ENCODE data around the gene TBC1D2. TPM values are rescaled to one million over a fixed set of nuclear protein-coding genes. Genes with fewer than 3 reads are reported as not detected.

TBC1D2 gene
- total RNA-seq, 4 donors from 2014 or later: 37.7 to 109 (median 55.8) TPM

DNA sequence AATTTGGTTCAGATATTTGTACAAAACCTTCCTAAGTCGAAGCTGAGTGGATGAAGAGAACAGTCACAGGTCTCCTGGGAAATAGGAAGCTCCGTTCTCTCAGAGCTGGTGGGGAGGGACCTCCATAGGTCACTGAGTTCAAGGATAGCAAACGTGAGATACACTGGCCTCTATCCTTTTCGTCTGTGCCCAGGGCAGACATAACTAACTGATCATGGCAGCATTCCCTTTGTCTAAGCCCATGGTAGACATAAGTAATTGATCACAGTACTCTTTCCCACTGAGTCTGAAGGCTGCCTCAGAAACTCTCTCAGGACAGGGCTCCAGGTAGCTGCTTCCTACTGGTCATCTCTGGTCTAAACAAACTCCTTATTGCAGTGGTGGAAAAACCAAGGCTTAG, 50.8 kb downstream of the TBC1D2 start:
- Histone ChIP-seq H3K9me3 (no peaks in the 10 kb centered on the region), H3K4me1 (peaks cover 0 to 7% (median 4%) of the 10 kb centered on the region in 4 donors), H3K27ac (no peak overlapping the region), H3K27me3 (no peaks in the 10 kb centered on the region), H3K4me3 (no peak overlapping the region), H3K36me3 (no peaks in the 10 kb centered on the region)
- TF ChIP-seq EP300 (IDR thresholded peaks at IDR 0.05; ENCODE audit: low read depth) (no peak), POLR2AphosphoS5 (IDR thresholded peaks at IDR 0.05) (no peak), POLR2A (IDR thresholded peaks at IDR 0.05) (no peak)
- TF ChIP-seq, protein P1, sequence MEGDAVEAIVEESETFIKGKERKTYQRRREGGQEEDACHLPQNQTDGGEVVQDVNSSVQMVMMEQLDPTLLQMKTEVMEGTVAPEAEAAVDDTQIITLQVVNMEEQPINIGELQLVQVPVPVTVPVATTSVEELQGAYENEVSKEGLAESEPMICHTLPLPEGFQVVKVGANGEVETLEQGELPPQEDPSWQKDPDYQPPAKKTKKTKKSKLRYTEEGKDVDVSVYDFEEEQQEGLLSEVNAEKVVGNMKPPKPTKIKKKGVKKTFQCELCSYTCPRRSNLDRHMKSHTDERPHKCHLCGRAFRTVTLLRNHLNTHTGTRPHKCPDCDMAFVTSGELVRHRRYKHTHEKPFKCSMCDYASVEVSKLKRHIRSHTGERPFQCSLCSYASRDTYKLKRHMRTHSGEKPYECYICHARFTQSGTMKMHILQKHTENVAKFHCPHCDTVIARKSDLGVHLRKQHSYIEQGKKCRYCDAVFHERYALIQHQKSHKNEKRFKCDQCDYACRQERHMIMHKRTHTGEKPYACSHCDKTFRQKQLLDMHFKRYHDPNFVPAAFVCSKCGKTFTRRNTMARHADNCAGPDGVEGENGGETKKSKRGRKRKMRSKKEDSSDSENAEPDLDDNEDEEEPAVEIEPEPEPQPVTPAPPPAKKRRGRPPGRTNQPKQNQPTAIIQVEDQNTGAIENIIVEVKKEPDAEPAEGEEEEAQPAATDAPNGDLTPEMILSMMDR (IDR thresholded peaks at IDR 0.05): no peak
- no peak for DNase-seq
- 65 to 81% methylated on average over 3 to 4 of the region's 4 CpGs for WGBS, 2 donors (ENCODE audit: low coverage in 1 of 2)
- intact Hi-C loops (cut with DNase I; ENCODE audit: low total_unique reads) (loop anchor here (5.0 kb wide), 1 partner anchor 58 kb away; no protein-coding TSS in a partner anchor), in situ Hi-C loops (cut with MboI; ENCODE audit: low pct_ligation_motif_present in 1 of 4, low pct_unique_long_range_greater_than_20kb in 1 of 4, low sequenced_read_pairs in 3 of 4) (loop anchor here (5.0 to 10.0 kb wide), 4 partner anchors 50 to 130 kb away; partner anchors contain the start of gene TBC1D2 (in 1 of the 4))

DNA sequence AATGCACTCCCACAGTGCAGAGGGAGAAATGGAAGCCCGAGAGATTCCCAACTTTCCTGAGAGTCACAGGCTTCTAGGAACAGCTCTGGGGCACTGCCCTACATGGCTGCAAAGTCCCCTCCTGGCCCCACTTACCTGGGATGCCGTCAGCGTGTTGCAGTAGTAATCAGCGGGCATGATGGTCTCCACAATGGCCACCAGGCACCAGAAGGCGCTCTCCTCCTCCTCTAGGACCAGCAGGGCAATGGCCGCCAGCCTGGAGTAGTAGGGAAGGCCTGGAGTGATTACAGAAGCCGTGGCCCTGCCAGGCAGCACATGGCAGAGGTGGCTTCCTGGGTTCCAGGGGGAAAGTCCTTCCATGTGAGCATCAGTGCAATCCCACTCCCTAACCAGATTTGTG, 52.3 kb downstream of the TBC1D2 start:
- Histone ChIP-seq H3K4me3 (no peak overlapping the region), H3K9me3 (no peaks in the 10 kb centered on the region), H3K27me3 (no peaks in the 10 kb centered on the region), H3K4me1 (peaks cover 0 to 7% (median 4%) of the 10 kb centered on the region in 4 donors), H3K27ac (no peak overlapping the region), H3K36me3 (no peaks in the 10 kb centered on the region)
- in situ Hi-C loops (cut with MboI; ENCODE audit: low pct_ligation_motif_present in 1 of 4, low pct_unique_long_range_greater_than_20kb in 1 of 4, low sequenced_read_pairs in 3 of 4): loop anchor here in 3 of 4 donors (10.0 kb wide), 3 partner anchors 52 to 128 kb away; partner anchors contain the start of gene TBC1D2 (in 1 of the 3)
- WGBS, 2 donors (ENCODE audit: low coverage in 1 of 2): 86% methylated on average over 7 of the region's 7 CpGs; no CpG with 5 or more reads in 1 of the 2 donors
- DNase-seq: no peak
- TF ChIP-seq EP300 (IDR thresholded peaks at IDR 0.05; ENCODE audit: low read depth) (no peak), POLR2A (IDR thresholded peaks at IDR 0.05) (no peak), POLR2AphosphoS5 (IDR thresholded peaks at IDR 0.05) (no peak)
- TF ChIP-seq, protein P1 (IDR thresholded peaks at IDR 0.05): no peak
- intact Hi-C loops (cut with DNase I; ENCODE audit: low total_unique reads): no loop called here

DNA sequence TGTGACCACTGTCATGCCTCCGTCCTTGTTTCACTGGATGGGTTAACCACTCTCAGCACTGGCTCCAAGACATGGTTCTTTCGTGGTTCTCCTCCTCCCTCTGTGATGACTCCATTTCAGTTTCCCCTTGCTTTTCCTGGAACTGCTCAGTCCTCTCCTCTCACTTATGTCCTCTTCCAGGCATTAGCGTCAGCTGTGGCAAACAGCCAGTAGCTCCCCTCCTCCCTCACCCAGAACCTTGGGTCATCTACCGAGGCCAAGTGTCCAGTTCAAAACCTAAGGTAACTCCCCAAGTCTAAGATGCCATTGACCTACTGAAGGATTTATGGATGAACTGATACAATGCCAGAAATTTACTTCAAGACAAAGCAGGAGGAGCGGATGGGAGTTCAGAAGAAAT, 53.2 kb downstream of the TBC1D2 start:
- Histone ChIP-seq H3K9me3 (no peaks in the 10 kb centered on the region), H3K4me1 (peaks cover 0 to 7% (median 4%) of the 10 kb centered on the region in 4 donors), H3K27ac (no peak overlapping the region), H3K36me3 (no peaks in the 10 kb centered on the region), H3K4me3 (no peak overlapping the region), H3K27me3 (no peaks in the 10 kb centered on the region)
- intact Hi-C loops (cut with DNase I; ENCODE audit: low total_unique reads): no loop called here
- in situ Hi-C loops (cut with MboI; ENCODE audit: low pct_ligation_motif_present in 1 of 4, low pct_unique_long_range_greater_than_20kb in 1 of 4, low sequenced_read_pairs in 3 of 4): loop anchor here in 3 of 4 donors (10.0 kb wide), 3 partner anchors 53 to 127 kb away; partner anchors contain the start of gene TBC1D2 (in 1 of the 3)
- 88 to 100% methylated on average over 1 to 5 of the region's 5 CpGs for WGBS, 2 donors (ENCODE audit: low coverage in 1 of 2)
- TF ChIP-seq EP300 (IDR thresholded peaks at IDR 0.05; ENCODE audit: low read depth) (no peak), POLR2A (IDR thresholded peaks at IDR 0.05) (no peak), POLR2AphosphoS5 (IDR thresholded peaks at IDR 0.05) (no peak)
- TF ChIP-seq, protein P1 (IDR thresholded peaks at IDR 0.05): no peak
- no peak for DNase-seq

DNA sequence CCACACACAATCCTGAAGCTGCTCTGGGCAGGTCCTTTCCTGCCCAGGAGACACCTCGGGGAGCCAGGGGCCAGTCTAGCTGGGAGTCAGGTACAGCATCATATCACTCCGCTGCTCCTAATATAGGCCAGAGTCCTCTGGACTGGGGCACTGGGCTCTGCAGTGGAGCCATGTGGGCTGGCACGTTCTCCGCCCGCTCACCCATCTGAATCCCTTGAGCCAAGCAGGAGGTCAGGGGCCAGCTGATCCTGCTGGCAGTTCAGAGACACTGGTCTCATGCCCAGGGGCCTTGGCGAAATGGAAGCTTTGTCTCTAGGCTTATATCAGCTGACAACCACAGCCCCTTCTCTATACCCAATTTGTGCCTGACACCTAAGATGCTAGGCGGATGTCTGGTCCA, 53.7 kb downstream of the TBC1D2 start:
- Histone ChIP-seq H3K27me3 (no peaks in the 10 kb centered on the region), H3K4me1 (peaks cover 0 to 7% (median 4%) of the 10 kb centered on the region in 4 donors), H3K27ac (no peak overlapping the region), H3K4me3 (no peak overlapping the region), H3K9me3 (no peaks in the 10 kb centered on the region), H3K36me3 (no peaks in the 10 kb centered on the region)
- intact Hi-C loops (cut with DNase I; ENCODE audit: low total_unique reads): no loop called here
- WGBS, 2 donors (ENCODE audit: low coverage in 1 of 2): 92% methylated on average over 7 of the region's 7 CpGs; no CpG with 5 or more reads in 1 of the 2 donors
- TF ChIP-seq, protein P1 (IDR thresholded peaks at IDR 0.05): no peak
- TF ChIP-seq POLR2A (IDR thresholded peaks at IDR 0.05) (no peak), EP300 (IDR thresholded peaks at IDR 0.05; ENCODE audit: low read depth) (no peak), POLR2AphosphoS5 (IDR thresholded peaks at IDR 0.05) (no peak)
- in situ Hi-C loops (cut with MboI; ENCODE audit: low pct_ligation_motif_present in 1 of 4, low pct_unique_long_range_greater_than_20kb in 1 of 4, low sequenced_read_pairs in 3 of 4): loop anchor here in 3 of 4 donors (10.0 kb wide), 3 partner anchors 53 to 127 kb away; partner anchors contain the start of gene TBC1D2 (in 1 of the 3)
- no peak for DNase-seq

All from transverse colon (tissue), 4 donors.